Endothelial cell of umbilical vein (primary cell): Measurements from ENCODE around the gene MTMR3. TPM values are rescaled to one million over a fixed set of nuclear protein-coding genes. Genes with fewer than 3 reads are reported as not detected.

ENCODE experiments used
- BruUV-seq: library from RNA; stranded (reverse); fragments of 400-500 nt; replicated peaks from 2 replicates; lab custom pipeline; 2021; lab: Mats Ljungman, UMichigan
- CTCF ChIA-PET: fragments of 300-600, 350-600 bp; sonication (Branson Sonifier 250); formaldehyde crosslinking; loops from one replicate; lab custom pipeline; 2021; ENCODE audit warnings: antibody characterized with exemption, inconsistent platforms; lab: Charles Lee
- POLR2A ChIA-PET: fragments of 300-600, 350-600 bp; sonication (Branson Sonifier 250); formaldehyde crosslinking; loops from one replicate; lab custom pipeline; 2021; ENCODE audit warnings: antibody characterized with exemption, inconsistent platforms; lab: Charles Lee
- DNase-seq: peaks from one replicate; pipeline ENCODE4 v3.0.0-alpha.2; 2011; ENCODE audit warnings: low read depth, low spot score
- FAIRE-seq: peaks from 2 replicates; lab custom pipeline; 2011; peaks lifted over from hg19 to GRCh38; lab: Jason Lieb, UNC
- H2AFZ ChIP-seq: 2 replicates; pipeline ENCODE4 v1.6.0; 2012; ENCODE audit warnings: low read depth, low read length, control low read depth, inconsistent platforms
- H3K27ac ChIP-seq: 2 replicates; pipeline ENCODE4 v1.5.1; 2011; ENCODE audit warnings: low read depth, mild to moderate bottlenecking, control low read depth, low read length, moderate library complexity; ENCODE audit not compliant: insufficient read depth
- H3K27me3 ChIP-seq, 2 experiments: 2 replicates each; pipeline versions ENCODE4 v1.6.0 to v1.6.1; 2011; ENCODE audit warnings: low read length in 2 of 2, mixed read lengths in 1 of 2; ENCODE audit not compliant: control insufficient read depth in 2 of 2, insufficient read depth in 2 of 2
- H3K36me3 ChIP-seq, 2 experiments: 2 replicates in 1 of 2; 3 replicates in 1 of 2; pipeline ENCODE4 v1.5.1; 2011; ENCODE audit warnings: low read length in 2 of 2, mild to moderate bottlenecking in 1 of 2, moderate library complexity in 1 of 2; ENCODE audit not compliant: control insufficient read depth in 2 of 2, insufficient read depth in 2 of 2; ENCODE audit errors: extremely low read depth in 1 of 2
- H3K4me1 ChIP-seq: 3 replicates; pipeline ENCODE4 v1.5.1; 2011; ENCODE audit warnings: mild to moderate bottlenecking, low read length; ENCODE audit not compliant: control insufficient read depth, insufficient read depth; ENCODE audit errors: extremely low read depth
- H3K4me2 ChIP-seq: 2 replicates; pipeline ENCODE4 v1.6.1; 2011; ENCODE audit warnings: low read length, control low read depth, mixed read lengths; ENCODE audit not compliant: insufficient read depth
- H3K4me3 ChIP-seq, 3 experiments: fragments of 200-600 bp in 1 of 3; sonication (generic), shearing (Covaris generic) in 1 of 3; replicated peaks in 1 of 3; 2 replicates each; pipeline ENCODE4 v1.5.1; 2011 to 2016; ENCODE audit warnings: control low read depth in 3 of 3, low read length in 3 of 3, mild to moderate bottlenecking in 2 of 3, inconsistent platforms in 1 of 3, low read depth in 1 of 3, moderate library complexity in 1 of 3; ENCODE audit not compliant: insufficient read depth in 1 of 3
- H3K79me2 ChIP-seq: 2 replicates; pipeline ENCODE4 v1.6.0; 2012; ENCODE audit warnings: low read length, inconsistent platforms; ENCODE audit not compliant: control insufficient read depth, insufficient read depth
- H3K9ac ChIP-seq: replicated peaks from 2 replicates; pipeline ENCODE3; 2011; ENCODE audit warnings: low read length, control low read depth; ENCODE audit not compliant: insufficient read depth; ENCODE audit errors: extremely low read depth
- H3K9me1 ChIP-seq: replicated peaks from 3 replicates; pipeline ENCODE4 v1.6.0; 2011; ENCODE audit warnings: mild to moderate bottlenecking, low read length; ENCODE audit not compliant: control insufficient read depth, insufficient read depth; ENCODE audit errors: extremely low read depth
- H3K9me3 ChIP-seq: replicated peaks from 2 replicates; pipeline ENCODE4 v1.5.1; 2012; ENCODE audit warnings: low read length, inconsistent platforms; ENCODE audit not compliant: control insufficient read depth, insufficient read depth
- H4K20me1 ChIP-seq: replicated peaks from 2 replicates; pipeline ENCODE3; 2011; ENCODE audit warnings: mild to moderate bottlenecking, low read length; ENCODE audit not compliant: control insufficient read depth, insufficient read depth; ENCODE audit errors: extremely low read depth
- EZH2 ChIP-seq: IDR thresholded peaks from 2 replicates; pipeline ENCODE4 v1.6.1; 2012; ENCODE audit warnings: borderline replicate concordance, low read depth, mild to moderate bottlenecking, moderate library complexity, low read length, inconsistent platforms; ENCODE audit not compliant: severe bottlenecking
- FOS ChIP-seq: IDR thresholded peaks from 2 replicates; pipeline ENCODE4 v1.6.1; 2011; ENCODE audit warnings: mild to moderate bottlenecking, low read length, moderate library complexity, borderline replicate concordance; ENCODE audit not compliant: insufficient read depth
- GATA2 ChIP-seq: IDR thresholded peaks from 2 replicates; pipeline ENCODE4 v1.7.0; 2011; ENCODE audit warnings: low read depth, mild to moderate bottlenecking, moderate library complexity, mixed read lengths, low read length; ENCODE audit not compliant: insufficient read length, insufficient read depth
- JUN ChIP-seq: IDR thresholded peaks from 2 replicates; pipeline ENCODE4 v1.6.1; 2011; ENCODE audit warnings: borderline replicate concordance, low read depth; ENCODE audit not compliant: insufficient read length, insufficient read depth
- MYC ChIP-seq: IDR thresholded peaks from one replicate; pipeline ENCODE4 v1.6.1; 2011; ENCODE audit warnings: mild to moderate bottlenecking, low read depth, low read length
- POLR2A ChIP-seq: IDR thresholded peaks from 2 replicates; pipeline ENCODE4 v1.6.1; 2012; ENCODE audit warnings: low read depth, mild to moderate bottlenecking, control low read depth, low read length
- POLR2AphosphoS5 ChIP-seq: IDR thresholded peaks from 2 replicates; pipeline ENCODE4 v1.6.1; 2012; ENCODE audit warnings: low read depth, mild to moderate bottlenecking, control low read depth, low read length, moderate library complexity; ENCODE audit not compliant: insufficient read depth
- dilution Hi-C: fragments of 300-500 bp; cut with MboI; formaldehyde crosslinking; loops from one replicate; pipeline ENCODE4 v1.15.0; 2019; ENCODE audit warnings: low sequenced_read_pairs; ENCODE audit not compliant: extremely low pct_ligation_motif_present
- intact Hi-C: fragments of 100-400 bp; cut with micrococcal nuclease; formaldehyde crosslinking; loops from one replicate; pipeline ENCODE4 v1.10.0; 2022
- polyA plus RNA-seq, 4 experiments: library from polyadenylated mRNA; depleted of rRNA in 3 of 4; stranded (reverse) in 3 of 4; unstranded in 1 of 4; fragments of >200 nt; gene quantifications; 2 replicates each; pipeline versions ENCODE4 v1.2.1 to v1.2.3, GENCODE V29; 2011 to 2012; ENCODE audit warnings: missing spikeins in 1 of 4
- total RNA-seq: library from RNA; stranded (reverse); gene quantifications from 2 replicates; pipeline ENCODE4 v1.2.3, GENCODE V29; 2021
- TF ChIP-seq, protein P1 (sequence below): IDR thresholded peaks from 2 replicates; pipeline ENCODE4 v1.6.1; 2011; ENCODE audit not compliant: insufficient read depth, insufficient read length
- TF ChIP-seq, protein P2 (sequence below), 2 donors: IDR thresholded peaks; 1 replicate in 1 of 2; 2 replicates in 1 of 2; pipeline ENCODE4 v1.5.1; 2011; ENCODE audit warnings: low read length in 2 of 2, mild to moderate bottlenecking in 2 of 2, moderate library complexity in 2 of 2, control low read depth in 1 of 2, inconsistent platforms in 1 of 2, low read depth in 1 of 2; ENCODE audit not compliant: insufficient read depth in 1 of 2; ENCODE audit errors: extremely low read depth in 1 of 2

Gene MTMR3
- total and polyA plus RNA-seq, 2 donors (not counting 3 experiments of a cell fraction or from before 2014, with no cell fraction given): 30.1 to 36.5 TPM

DNA sequence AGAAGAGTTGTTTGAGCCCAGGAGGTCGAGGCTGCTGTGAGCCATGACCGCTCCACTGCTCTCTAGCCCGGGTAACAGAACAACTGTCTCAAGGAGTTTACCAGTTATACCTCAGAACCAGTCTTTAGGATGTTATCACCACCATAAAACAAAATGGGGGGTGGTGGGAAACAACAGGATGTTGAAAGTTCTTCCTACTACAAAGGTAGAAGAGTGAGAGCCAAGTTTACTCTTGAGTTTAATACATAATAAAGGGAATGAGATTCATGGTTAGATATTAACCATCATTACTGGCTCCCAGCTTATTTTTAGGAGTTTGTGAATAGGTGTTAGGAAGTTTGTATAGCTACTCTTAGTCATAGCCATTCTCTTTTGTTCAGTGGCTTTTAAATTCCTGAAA lies 118.5 kb downstream of the MTMR3 start:
- dilution Hi-C loops: no loop called here
- no peak for DNase-seq
- Histone ChIP-seq H3K4me2 (no peak overlapping the region), H4K20me1 (no peaks in the 10 kb centered on the region), H3K9me1 (no peaks in the 10 kb centered on the region), H3K27ac (no peak overlapping the region), H3K36me3 (peaks cover 2 to 3% of the 10 kb centered on the region in 2 experiments), H3K79me2 (no peaks in the 10 kb centered on the region), H2AFZ (no peak overlapping the region), H3K9ac (no peak overlapping the region), H3K4me1 (peaks cover 7% of the 10 kb centered on the region), H3K27me3 (no peaks in the 10 kb centered on the region), H3K9me3 (no peaks in the 10 kb centered on the region), H3K4me3 (no peak overlapping the region)
- no peak for TF ChIP-seq POLR2AphosphoS5
- no peak for TF ChIP-seq GATA2
- TF ChIP-seq POLR2A: no peak
- TF ChIP-seq, protein P1, sequence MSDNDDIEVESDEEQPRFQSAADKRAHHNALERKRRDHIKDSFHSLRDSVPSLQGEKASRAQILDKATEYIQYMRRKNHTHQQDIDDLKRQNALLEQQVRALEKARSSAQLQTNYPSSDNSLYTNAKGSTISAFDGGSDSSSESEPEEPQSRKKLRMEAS: no peak
- no peak for TF ChIP-seq EZH2
- TF ChIP-seq, protein P2, sequence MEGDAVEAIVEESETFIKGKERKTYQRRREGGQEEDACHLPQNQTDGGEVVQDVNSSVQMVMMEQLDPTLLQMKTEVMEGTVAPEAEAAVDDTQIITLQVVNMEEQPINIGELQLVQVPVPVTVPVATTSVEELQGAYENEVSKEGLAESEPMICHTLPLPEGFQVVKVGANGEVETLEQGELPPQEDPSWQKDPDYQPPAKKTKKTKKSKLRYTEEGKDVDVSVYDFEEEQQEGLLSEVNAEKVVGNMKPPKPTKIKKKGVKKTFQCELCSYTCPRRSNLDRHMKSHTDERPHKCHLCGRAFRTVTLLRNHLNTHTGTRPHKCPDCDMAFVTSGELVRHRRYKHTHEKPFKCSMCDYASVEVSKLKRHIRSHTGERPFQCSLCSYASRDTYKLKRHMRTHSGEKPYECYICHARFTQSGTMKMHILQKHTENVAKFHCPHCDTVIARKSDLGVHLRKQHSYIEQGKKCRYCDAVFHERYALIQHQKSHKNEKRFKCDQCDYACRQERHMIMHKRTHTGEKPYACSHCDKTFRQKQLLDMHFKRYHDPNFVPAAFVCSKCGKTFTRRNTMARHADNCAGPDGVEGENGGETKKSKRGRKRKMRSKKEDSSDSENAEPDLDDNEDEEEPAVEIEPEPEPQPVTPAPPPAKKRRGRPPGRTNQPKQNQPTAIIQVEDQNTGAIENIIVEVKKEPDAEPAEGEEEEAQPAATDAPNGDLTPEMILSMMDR (IDR thresholded peaks at IDR 0.05; ENCODE audit: extremely low read depth in 1 of 2, insufficient read depth in 1 of 2, low read depth in 1 of 2, low read length in 2 of 2): no peak
- no peak for TF ChIP-seq JUN
- no peak for TF ChIP-seq FOS
- TF ChIP-seq MYC: no peak
- FAIRE-seq: no peak
- intact Hi-C loops: no loop called here
- POLR2A ChIA-PET: no interaction called here
- BruUV-seq: no TSS peak
- CTCF ChIA-PET: interaction anchor here (0.5 to 1.5 kb wide), 2 partner anchors 275 to 312 kb away, joined by 3 to 4 read pairs (median 3); no protein-coding TSS in a partner anchor
